ENCODE data around the gene SERAC1.

Gene SERAC1

GRCh38 chr6:158060455-158061360, 107.4 kb downstream of the SERAC1 start:
- DNase-seq (ENCODE audit: low read depth in 4 of 4, low spot score in 1 of 4): no peak

Data from stimulated activated CD4-positive, alpha-beta T cell treated with anti-CD3 and anti-CD28 coated beads, Interleukin-1b, Interleukin-23, amount 100 ng/mL, for 24 hours (primary cell).